Skin of body (tissue), 2 donors: ENCODE data around the gene STIP1. TPM values are rescaled to one million over a fixed set of nuclear protein-coding genes. Genes with fewer than 3 reads are reported as not detected.
"Not testable (repeated sequence)": the region's sequence is repeated elsewhere in the genome, so short reads cannot be mapped to it uniquely, and the experiment has no call there.

ENCODE experiments used
- DNase-seq: peaks from one replicate; lab custom pipeline; 2025; lab: John Stamatoyannopoulos, UW
- total RNA-seq: library from RNA; depleted of rRNA; stranded (reverse); fragments of >200 nt; gene quantifications from one replicate; pipeline ENCODE4 v1.2.3, GENCODE V29; 2014

Gene STIP1
- total RNA-seq, 1 donor from 2014 or later = 67.6 TPM

DNA sequence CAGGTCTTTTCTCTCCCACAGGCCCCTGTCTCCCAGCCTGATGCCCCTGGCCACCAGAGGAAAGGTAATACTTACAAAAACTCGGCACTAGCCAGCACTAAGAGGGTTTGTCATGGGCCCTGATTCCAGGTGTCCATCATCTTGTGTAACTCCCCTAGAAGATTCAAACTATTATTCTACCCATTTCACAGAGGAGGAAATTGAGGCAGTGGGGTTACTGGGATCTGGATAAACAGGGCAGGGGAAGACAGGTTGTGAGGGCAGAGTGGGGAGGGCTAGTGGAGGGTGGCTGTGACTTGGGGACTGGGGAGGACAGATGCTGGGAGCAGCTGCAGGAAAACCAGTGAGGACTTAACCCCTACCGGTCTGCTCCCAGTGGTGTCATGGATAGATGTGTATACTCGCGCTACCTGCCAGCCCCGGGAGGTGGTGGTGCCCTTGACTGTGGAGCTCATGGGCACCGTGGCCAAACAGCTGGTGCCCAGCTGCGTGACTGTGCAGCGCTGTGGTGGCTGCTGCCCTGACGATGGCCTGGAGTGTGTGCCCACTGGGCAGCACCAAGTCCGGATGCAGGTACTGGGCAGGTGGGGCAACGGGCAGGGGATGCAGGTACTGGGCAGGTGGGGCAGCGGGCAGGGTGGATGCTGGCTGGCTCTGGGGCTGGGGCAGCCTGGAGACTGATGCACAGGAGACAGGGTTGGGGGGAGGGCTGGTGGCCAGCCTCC lies 49.6 kb downstream of the STIP1 start:
- no peak for DNase-seq

DNA sequence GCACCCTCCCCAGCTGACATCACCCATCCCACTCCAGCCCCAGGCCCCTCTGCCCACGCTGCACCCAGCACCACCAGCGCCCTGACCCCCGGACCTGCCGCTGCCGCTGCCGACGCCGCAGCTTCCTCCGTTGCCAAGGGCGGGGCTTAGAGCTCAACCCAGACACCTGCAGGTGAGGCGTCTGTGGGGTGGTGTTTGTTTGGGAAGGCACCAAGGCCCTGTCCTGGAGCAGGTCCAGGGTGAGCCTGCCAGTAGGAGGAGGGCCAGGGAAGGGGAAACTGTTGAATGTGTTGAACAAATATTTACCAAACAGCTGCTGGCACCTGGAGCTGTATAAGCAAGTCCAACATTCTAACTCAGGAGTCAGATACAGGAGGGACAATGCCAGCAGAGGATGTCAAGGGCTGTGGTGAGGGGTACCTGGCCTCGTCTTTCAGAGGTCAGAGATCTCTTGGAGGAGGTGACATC lies 51.5 kb downstream of the STIP1 start:
- no peak for DNase-seq

DNA sequence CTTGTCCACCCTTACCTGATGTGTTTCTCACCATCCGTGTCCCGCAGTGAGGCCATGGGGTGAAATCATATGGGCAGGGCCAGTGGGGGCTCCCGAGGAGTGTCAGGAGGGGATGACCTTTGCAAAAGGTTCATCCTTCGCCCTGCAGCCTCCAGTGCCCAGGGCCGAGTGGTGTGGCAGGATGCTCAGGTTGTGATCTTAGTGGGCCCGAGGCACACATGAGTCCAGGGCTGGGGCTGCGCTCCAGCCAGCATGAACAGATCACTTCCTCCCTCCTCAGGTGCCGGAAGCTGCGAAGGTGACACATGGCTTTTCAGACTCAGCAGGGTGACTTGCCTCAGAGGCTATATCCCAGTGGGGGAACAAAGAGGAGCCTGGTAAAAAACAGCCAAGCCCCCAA lies 52.1 kb downstream of the STIP1 start:
- DNase-seq = no peak

DNA sequence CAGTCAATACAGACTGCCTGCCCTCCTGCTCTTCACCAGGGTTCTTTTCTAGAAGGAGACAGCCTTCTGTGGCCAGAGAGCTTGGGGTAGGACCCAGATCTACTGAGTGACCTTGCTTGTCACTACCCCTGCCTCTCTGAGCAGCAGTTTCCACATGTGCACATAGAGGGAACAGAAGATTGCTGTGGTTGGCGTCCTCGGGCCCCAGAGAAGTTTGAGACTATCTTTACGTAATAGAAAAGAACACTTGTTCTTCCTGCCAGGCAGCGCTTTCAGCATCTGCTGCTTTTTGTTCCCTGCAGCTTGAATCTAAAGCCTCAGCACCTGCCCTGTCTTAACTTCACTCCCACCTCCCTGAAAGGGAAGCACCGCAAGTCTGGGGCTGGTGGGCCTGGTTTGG lies 53.0 kb downstream of the STIP1 start:
- DNase-seq = no peak

DNA sequence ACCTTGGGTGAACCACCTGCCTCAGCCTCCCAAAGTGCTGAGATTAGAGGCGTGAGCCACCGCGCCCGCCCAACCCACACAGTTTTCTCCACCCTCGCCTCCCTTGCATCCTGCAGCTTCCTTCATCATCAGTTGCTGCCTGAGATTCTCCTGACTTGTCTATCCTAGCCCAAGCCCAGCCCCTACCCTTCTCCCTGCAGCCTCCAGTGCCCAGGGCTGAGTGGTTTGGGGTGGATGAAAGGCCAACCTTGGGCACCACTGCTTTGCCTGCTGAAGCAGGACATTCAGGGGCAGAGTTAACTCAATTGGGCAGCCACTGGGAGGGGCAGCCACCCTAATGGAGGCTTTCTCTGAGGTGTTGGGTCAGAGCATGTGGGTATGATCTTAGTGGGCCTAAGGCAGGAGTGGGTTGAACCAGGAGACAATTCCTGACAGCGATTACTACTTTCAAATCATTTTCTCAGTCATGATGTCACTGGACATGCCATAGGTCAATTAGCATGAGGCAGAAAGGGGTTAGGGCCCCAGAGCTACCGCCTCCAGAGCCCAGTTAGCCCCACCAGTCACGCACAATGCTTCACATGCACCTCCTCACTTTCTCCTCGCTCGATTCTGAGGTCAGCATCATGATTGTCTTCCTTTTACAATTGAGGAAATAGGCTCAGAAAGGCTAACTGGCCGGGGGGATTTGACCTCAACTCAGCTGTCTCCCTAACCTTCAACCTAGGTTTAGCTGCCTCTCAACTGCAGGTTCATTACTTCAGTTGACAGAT lies 53.9 kb downstream of the STIP1 start:
- no peak for DNase-seq

DNA sequence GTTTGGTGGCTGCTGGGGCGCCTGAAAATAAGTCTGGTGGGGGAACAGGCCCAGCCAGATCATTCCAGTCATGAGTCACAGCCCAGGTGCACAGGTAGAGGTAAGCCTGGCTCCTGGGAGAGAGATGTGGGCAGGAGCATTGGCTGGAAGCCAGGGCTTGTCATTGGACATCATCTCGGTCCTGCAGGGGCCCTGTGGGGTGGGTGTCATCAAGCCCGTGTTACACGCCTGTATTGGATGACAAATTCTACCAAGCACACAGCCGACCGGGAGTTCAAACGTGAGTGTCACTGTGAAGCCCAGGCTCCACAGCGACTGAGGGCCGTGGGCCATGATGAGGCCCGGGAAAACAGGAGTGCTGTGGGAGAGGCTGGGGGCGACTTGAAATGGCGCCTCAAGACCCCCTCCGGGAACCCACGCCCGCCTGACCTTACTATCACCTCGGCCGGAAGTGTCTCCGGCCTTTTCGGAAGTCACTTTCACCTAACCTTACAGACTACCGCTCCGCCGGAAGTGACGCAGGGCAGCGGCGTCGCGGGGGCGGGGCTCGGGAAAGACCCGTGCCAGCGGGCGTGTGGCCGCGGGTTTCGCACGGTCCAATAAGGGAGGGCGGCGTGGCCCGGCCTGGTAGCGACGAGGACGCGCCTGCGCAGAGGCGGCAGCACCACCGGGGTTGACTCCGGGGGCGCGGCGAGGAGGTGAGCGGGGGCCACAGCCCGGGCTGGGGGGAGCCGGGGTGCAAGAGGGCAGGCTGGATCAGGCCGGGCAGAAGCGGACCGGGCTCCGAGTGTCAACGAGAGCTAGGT lies 54.7 kb downstream of the STIP1 start, which contains the start of gene FKBP2:
Gene FKBP2, plus strand, starts transcription at position 661 of the 806 bp plus-strand sequence. CDS start 1,293 bp downstream, outside the sequence.
- DNase-seq = peak; percentile 97

DNA sequence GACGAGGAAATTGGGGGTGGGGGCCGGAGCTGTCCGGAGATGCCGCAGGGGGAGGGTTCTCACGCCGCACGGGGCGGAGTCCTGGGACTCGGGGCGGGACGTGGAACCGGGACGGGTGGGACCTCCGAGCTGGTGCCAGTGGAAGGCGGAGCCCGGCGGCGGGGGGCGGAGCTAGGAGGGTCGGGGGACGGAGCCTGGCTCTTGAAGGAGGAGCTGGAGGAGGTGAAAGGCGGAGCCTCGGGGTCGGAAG lies 55.2 kb downstream of the STIP1 start:
- peak; percentile 99 for DNase-seq

DNA sequence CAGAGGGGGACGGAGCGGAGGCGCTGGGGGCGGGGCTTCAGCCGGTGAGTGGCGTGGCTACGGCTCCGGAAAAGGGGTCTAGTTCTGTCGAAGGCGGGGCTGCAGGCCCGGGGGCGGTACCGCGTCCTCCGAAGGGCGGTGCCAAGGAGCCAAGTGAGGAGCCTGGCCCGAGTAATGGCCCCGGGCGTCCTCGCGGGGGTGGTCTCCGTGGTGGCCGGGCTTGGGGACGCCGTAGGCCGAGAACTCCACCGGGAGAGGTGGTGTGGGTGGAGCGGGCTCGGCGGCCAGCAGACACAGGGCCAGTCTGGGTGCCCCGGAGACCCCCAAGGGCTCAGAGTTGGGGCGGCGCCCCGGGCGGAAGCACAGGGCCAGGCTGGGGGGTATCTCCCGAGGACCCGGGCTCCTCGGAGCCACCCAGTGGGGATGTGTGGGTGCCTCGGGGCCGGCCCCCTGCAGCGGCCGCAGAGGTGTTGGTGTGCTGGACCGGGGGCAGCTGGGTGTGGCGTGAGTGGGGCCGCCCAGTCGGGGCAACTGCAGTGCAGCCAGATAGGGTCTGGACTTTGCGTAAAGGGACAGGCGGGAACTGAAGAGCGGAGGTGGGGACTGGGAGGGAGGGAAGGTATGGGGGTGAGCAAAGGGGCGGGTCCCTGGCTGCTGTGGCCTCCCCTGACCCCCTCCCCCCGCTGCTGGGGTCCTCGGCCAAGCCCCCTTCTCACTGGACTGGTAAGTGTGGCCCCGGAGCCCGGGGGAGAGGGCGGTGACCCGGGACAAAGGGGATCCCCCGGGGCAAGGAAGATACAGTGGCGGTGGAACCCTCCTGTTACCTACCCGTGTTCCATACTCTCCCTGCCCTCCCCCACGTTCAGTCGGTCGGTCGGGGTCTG lies 55.8 kb downstream of the STIP1 start:
- DNase-seq = no peak

DNA sequence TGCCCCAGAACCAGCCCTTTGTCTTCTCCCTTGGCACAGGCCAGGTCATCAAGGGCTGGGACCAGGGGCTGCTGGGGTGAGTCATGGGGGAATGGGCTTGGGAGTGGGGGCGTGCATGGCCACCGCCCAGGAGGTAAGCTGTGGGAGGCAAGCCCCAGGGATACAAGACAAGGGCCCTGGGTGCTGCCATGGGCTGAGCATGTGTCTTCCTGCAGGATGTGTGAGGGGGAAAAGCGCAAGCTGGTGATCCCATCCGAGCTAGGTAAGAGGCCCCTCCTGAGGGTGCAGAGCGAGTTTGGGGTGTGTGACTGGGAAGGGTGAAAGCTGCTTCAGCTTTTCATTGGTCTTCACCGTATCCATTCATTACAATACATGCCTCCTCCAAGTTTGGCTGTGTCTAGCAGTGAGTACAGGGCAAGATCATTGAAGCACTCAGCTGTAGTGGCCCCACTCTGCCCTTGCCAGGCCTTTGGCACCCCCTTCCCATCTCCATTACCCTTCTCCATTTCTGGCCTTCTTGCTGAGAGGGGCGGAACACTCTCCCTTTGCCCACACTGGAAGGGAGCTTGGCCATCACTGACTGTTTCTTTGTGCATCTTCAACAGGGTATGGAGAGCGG lies 57.4 kb downstream of the STIP1 start:
- DNase-seq = no peak

DNA sequence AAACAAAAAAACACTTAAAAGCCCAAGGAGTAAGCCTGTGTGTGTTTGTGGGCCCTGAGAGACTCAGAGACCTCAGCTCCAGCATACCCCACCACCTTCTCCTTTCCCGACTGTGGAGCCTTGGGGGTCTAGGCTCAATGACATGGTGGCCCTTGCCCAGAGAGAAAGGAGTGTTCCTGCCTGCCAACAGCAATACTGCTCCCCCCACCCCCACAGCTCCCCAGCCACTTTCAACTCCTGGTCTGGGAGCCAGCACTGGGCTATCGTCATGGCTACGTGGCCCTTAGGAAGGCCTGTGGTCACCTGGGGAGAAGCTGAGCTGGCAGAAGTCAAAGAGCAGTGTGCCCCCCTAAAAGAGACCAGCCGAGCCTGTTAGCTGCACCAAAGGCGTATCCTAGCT lies 58.1 kb downstream of the STIP1 start:
- DNase-seq = no peak

DNA sequence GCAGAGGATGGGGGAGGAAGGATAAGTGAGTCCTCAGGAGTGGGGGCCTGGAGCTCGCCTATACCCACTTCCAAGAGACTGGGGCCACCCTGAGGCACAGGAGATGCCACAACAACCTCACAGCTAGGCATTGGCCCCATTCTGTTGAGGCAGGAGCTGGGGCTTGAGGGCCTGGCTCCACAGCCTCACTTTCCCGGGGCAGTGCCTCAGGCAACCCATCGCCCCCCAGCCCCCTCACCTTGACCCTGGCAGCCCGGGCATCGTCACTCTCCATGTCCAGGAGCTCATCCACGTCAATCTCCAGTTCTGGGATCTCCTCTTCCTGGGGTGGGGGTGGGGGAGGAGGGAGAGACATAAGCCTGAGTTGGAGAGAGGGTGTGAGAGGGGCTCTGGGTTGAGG lies 59.0 kb downstream of the STIP1 start:
- no peak for DNase-seq

DNA sequence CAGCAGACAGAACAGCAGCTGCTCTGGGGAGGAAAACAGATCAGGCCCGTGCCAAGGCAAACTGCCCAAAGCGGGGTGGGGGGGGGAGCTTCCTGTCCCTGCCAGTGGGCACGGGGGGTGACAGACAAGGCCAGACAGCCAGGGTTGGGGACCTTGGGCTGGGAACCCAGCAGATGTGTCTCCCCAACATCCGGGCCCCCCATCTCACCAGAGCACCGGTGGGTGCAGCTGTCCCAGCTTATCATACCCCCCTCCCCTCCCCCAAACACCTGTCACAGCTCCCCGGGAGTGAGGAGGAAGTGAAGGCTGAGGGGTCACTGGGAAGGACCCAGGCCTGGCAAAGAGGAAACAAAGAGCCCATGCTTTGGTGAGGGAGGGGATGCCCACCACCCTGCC lies 59.4 kb downstream of the STIP1 start:
- peak; percentile 36 for DNase-seq

DNA sequence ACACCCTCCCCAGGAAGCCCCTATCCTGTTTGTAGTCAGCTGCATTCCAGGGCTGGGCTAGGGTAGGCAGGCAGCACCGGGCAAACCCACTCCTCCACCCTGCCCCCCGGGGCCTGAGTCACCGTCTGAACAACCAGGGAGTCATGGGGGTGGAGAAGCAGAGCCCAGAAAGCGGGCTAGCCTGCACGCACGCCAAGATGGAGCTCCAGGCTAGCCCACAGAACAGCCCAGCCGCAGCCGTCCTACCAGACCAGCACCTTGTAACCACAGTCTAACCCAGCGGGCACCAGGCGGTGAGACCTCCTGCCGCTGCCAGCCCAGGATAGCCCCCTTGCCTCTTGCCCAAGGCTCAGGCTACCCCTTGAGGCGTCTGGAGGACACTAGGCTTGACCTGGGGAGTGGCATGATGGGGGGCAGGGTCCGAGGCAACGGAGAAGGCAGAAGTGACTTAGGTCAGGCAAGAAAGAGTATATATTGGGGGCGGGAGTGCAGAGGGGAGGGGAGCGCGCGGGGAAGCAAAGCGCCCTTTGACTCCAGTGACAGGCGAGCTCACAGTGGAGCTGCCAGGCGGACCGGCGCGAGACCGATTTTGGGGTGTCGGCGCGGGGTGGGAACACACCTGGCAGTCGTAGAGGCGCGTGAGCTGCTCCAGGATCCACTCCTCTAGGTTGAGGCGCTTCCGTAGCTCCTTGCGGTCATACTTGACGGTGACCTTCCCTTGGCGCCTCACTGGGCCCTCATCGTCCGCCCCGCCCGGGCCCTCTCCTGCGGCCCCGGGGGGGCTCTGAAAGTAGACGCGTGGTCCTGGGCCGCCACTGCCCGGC lies 60.0 kb downstream of the STIP1 start:
- DNase-seq = no peak

DNA sequence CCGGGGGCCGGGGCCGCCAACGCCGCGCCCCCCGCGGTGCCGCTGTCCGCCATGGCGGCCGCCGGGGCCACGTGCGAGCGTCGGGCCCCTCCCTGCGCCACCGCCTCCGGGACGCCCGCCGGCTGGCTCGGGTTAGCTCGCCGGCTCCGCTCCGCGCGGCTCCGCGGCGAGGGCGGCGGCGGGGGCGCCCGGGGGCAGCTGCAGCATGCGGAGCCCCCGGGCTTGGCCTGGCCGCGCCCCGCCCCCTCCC lies 60.6 kb downstream of the STIP1 start:
- DNase-seq = not testable (repeated sequence)

DNA sequence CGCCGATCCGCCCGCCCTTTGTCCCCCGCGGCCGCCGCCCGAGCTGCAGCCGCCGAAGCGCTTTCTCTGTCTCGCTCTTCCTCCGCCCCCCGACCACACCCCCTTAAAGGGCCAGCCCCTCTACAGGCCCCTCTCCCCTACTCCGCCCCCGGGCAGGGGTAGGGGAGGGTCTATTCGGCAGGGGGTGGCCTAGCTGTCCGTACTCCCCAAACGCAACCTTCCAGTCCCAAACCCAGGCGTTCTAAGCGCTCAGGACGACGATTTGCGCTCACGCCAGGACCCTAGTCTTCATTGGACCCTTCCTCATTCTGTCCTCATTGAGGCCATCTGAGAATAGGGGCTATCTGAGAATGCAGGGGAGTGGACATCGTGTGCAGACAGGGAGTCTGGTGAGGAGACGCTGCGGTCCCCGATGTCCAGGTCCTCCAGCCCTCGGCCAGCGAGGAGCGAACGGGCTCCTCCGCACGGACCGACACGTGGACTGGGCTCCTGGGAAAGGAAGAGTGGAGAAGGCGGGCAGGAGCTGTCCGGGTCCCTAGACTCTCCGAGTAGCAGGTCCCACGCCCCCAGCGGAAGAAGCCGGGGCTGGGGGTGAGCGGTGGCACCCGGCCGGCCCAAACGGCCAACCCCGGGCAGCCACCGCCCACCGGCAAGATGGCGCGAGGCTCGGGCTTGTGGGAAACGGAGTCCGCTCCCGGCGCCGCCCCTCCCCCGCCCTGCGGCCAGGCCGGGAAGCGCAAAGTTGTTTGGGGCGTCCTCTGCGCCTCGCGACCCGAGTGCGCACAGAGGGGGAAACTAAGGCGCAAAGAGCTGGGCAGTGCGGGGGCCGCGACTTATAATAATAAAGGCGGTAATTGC lies 61.1 kb downstream of the STIP1 start, which contains the start of gene PPP1R14B:
Gene PPP1R14B, minus strand, starts transcription at position 73 of the 858 bp plus-strand sequence. CDS start 270 bp downstream, outside the sequence.
- DNase-seq = peak; percentile 71

DNA sequence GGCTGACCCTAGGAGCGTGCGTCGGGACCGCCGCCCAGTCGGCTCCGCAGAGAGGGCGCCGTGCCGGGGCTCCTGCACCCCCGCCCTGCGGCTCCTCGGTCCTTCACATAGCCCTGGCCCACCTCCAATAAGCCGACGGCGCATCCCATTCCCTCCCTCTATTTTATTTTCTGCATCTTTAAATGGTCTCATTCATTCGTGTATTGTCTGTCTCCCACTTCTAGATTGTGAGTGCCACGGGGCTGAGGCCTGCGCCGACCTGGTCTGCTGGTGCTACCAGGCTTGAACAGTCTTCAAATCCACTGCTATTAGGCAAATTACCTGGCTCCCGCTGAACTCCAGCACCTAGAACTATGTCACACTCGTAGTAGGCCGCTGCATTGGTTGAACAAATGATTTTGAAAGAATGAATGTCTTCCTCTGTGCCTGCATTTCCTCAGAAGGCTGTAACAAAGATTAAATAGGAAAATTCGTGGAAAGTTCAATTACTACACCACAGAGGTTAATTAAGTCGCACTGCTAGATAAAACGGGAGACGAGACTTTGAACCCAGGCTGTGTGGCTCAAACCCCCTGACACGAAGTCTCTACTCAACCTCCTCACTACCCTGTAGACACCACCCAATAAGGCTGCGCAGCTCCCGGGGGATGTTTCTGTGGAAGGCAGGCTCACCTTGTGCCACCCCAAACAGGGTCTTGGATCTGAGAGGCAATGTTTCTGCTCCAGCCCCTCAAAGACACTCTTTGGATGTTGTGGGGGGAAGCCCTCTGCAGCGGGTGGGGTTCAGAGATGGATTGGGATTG lies 62.0 kb downstream of the STIP1 start:
- no peak for DNase-seq

DNA sequence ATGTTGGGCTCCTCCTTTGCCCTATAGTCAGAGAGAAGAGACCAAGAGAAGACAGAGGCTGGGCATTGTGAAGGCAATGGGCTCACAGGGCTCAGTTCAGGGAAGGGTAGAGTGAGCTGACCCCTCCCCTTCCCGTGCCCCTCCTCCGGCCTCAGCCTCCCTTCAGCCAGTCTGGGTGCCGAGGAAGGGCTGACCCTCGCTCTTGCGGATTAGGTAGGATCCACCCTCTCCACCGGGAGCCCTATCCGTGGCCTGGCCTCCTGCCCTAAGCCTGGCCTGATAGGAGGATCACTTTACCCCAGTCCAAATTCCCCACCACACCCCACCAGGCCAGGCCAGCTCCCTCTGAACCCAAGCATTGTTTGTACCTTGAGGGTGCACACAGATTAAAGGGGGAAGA lies 62.6 kb downstream of the STIP1 start:
- DNase-seq = no peak

DNA sequence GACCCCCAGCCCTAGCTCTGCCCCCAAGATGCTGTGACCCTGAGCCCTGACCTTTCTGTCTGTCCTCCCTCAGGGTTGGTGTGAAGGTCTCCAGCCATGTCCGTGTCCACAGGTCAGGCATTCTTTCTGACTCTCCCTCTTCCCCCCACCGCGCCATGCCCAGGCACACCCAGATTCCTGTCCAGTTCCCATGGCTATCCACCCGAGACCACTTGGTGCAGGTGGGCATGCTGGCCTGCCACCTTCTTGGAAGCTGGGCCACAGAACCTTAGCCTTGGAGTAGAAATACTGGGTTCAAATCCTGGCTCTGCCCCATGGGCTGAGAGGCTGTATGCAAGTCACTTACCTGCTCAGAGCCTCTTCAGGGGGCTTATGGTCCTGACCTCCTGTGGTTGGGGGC lies 63.1 kb downstream of the STIP1 start:
- DNase-seq = no peak
